Measurements from ENCODE around the gene RFX3.

RFX3 gene

DNA sequence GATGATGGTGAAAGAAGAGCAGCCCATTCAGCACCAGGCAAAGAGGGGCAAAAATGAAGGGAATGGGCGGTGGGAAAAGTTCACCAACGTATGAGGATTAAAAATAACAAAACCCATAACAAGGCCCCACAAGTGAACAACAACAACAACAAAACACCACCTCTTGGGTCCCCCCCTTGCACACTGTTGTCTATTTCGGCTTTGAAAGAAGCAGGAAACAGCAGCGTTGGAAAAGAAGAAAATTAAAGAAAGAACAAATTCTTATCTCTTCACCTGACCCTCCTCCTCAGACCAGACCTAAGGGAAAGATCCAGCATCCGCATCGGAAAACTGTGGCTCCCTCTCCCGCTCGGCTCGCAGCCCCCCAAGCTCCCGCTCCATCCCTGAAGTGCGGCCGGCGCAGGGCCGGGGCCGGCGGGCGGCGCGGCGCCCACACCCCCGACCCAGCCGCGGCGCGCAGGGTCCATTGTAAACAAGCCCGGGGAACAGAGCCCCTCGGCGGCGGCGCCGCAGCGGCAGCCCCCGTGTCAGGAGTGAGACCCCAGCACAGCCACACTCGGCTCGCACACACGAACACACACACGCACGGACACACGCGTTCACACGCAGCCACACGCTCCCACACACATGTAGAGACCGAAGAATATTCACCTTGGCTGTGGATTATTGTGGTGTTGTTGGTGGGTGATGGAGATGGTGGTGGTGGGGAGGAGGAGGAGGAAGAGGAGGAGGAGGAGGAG, 535 bp downstream of the RFX3 start:
- peak overlapping the region; percentile 88 for H3K4me3 ChIP-seq (ENCODE audit: low read length)
- no peak for TF ChIP-seq ZNF274 (IDR thresholded peaks at IDR 0.05; ENCODE audit: low read depth, low read length)

DNA sequence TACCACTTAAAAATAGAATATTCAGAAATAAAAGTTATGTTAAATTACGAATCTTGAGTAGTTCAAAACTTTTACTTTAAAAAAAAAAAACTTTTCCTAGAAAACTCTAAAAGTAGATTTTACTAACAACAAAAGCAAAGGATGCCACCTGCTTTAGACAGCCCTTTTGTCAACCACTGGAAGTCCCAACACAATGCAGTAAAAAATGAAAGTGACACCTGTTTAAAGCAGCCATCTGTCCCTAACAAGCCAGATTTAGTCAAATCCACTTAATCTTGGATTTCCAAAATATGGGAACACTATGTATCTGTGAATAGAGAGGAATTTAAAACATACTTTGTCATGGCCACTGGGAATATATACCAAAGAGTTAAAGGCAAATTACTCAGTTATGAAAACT, 3.8 kb downstream of the RFX3 start:
- H3K4me3 ChIP-seq (ENCODE audit: low read length) = no peak overlapping the region; the same call in 1 of the 2 replicates
- no peak for TF ChIP-seq ZNF274 (IDR thresholded peaks at IDR 0.05; ENCODE audit: low read depth, low read length)

DNA sequence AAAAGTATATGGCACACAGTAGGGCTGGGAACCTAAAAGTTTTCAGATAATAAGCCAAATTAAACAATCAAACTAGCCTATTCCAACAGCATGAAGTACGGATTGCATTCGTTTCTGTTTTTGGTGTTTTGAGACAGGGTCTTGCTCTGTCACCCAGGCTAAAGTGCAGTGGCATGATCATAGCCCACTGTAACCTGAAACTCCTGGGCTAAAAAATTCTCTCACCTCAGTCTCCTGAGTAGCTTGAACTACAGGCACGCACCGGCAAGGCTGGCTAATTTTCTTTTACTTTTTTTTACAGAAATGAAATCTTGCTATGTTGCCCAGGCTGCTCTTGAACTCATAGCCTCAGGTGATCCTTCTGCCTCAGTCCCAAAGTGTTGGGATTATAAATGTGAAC, 5.2 kb downstream of the RFX3 start:
- no peak for TF ChIP-seq ZNF274 (IDR thresholded peaks at IDR 0.05; ENCODE audit: low read depth, low read length)
- H3K4me3 ChIP-seq (ENCODE audit: low read length) = no peak overlapping the region

DNA sequence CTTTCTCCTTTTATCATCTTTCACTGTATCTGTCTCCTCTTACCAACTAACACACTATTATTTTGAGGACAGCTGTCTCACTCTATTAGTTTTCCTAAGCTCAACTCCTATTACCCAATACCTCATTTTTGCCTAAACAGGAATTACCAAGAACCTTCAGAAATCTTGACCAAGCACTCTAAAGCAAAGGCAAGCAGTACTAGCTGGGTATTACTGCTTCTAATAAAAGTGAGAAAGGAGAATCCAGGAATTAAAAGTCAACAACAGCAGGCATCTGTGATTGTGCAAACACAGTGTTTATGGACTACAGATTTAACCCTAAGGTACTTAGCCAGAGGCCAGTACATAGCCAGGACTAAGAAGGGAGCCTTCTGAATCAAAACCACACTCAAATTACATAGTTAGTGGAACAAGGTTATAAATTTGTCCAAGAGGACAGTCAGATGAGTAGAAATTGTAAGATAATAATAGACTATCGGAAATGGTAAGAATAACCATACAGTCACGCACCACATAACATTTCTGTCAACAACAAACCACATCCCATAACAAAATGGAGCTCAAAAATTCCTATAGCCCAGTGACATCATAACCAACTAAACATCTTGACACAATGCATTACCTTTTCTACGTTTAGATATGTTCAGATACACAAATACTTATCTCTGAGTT, 8.3 kb downstream of the RFX3 start:
- TF ChIP-seq ZNF274 (IDR thresholded peaks at IDR 0.05; ENCODE audit: low read depth, low read length) = no peak
- no peak overlapping the region for H3K4me3 ChIP-seq (ENCODE audit: low read length)

DNA sequence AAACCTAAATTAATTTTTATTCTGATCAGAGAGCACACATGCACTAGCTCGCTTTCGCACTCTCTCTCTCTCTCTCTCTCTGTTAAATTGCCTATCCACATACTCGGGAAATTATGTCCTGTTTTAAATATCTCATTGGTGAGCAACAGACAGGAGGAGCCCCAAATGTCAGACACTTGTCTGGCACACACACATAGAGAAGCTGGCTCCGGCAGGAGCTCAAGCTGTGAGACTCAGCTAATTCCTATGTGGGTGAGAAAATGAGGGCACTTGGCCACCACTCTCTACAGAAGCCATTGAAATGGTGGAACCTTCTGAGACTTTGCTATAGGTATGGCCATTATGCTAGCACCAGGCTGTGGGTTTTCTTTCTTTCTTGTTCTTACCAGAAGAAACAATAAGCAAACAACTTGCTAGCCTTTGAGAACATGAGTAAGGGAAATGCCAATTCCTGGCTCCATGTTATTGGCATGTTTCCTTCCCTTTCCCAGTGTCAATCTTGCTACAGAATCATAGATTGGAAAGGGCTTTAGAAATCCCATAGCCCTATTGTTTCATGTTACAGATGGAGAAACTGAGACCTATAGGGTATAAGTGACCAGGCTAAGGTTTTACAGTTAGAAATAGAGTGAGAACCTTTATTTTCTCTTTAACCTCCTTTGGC, 9.0 kb downstream of the RFX3 start:
- no peak overlapping the region for H3K4me3 ChIP-seq (ENCODE audit: low read length)

DNA sequence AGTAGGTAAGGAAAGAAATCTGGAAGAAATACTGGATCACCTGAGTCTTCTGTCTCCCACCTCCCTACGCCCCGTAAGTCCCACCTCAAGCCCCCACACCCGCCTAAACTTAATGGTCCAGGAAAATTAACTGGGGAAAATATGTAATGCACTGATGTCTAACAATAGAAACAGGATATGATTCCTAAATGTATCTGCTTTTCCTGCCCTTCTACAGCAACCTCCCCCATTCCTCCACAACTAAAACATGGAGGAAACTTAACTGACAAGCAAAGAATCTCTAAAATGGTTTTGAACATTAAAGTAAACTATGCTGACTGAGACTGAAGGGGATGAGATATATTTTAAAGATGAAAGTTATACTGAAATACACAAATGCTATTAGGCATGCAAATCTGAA, 10.4 kb downstream of the RFX3 start:
- no peak for TF ChIP-seq ZNF274 (IDR thresholded peaks at IDR 0.05; ENCODE audit: low read depth, low read length)
- no peak overlapping the region for H3K4me3 ChIP-seq (ENCODE audit: low read length)

More for the DNA sequence above, 9.0 kb downstream of the RFX3 start:
- no peak for TF ChIP-seq ZNF274 (IDR thresholded peaks at IDR 0.05; ENCODE audit: low read depth, low read length)

DNA sequence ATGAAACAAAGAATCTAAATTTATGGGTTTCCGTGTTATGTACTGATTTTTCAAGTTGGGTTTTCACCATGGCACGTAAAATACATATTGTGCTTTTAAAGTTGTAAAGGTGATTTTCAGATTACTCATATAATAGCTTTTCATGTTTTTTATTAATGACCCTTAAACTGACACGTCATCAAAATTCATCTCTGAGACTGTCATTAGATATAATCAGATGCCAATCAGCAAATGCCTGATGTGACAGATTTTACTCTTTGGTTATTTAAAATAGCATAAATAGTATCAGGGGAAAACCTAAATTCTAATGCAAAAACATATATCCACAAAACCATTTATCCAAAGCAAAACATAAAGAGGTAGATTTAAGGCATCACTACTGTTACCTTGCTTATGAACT, 11.0 kb downstream of the RFX3 start:
- no peak for TF ChIP-seq ZNF274 (IDR thresholded peaks at IDR 0.05; ENCODE audit: low read depth, low read length)
- no peak overlapping the region for H3K4me3 ChIP-seq (ENCODE audit: low read length)

DNA sequence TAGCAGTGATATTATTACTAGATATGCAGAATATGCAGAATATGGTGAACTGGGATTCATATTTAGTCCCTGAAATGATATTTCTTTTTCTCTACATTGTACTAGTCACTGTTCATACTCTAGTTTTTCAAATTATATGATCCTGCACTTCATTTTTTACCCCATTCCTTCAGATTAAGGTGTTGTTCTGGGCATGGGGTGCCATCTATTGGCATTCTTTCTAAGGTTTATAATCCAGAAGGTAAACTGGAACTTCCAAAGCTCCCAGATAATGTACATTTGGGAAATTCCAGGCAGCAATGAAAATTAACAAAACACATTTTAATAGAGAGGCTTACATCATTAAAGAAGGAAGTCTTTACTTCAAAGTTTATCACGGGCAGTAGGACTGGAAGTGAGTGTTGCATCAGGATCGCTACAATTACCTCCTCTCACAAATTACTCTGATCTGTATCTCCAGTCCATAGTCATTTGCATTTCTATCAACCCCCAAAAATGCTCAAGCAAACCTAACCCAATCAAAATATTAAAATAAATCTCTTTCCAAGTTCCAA, 12.5 kb downstream of the RFX3 start:
- no peak for TF ChIP-seq ZNF274 (IDR thresholded peaks at IDR 0.05; ENCODE audit: low read depth, low read length)
- no peak overlapping the region for H3K4me3 ChIP-seq (ENCODE audit: low read length)

DNA sequence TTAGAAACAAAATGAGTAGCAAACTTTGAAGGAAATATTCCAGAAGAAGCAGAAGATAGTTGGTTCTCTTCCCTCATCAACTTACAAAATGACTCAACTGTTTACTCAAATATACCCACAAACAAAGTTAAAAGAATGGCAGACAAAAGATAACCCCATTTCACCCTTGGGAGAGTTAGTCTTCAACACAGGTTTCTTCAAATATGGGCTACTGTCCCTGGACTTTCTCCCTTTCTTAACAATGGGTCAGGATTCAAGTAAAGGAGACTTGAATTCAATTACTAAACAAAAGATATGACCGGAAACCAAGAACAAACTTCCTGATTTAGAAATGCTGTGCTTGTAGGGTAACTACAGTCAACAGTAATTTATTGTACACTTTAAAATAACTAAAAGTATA, 14.2 kb downstream of the RFX3 start:
- H3K4me3 ChIP-seq (ENCODE audit: low read length) = no peak overlapping the region
- no peak for TF ChIP-seq ZNF274 (IDR thresholded peaks at IDR 0.05; ENCODE audit: low read depth, low read length)

DNA sequence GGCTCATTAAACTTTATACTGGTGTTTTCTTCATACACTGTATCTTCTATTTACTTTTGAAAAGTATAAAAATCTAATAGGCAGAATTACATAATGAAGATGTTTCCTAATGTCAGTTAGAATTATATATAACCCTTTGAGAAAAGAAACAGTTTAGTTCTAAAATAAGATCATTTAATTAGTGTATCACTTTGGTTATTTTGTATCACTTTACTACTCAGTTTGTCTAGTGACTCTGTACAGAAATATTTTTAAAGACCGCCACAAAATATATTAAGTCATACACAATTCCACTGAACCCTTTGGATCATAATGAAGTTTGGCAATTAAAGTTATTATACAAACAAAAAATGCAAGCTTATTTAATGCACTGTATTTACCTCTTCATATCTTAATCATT, 15.0 kb downstream of the RFX3 start:
- no peak for TF ChIP-seq ZNF274 (IDR thresholded peaks at IDR 0.05; ENCODE audit: low read depth, low read length)
- no peak overlapping the region for H3K4me3 ChIP-seq (ENCODE audit: low read length)

DNA sequence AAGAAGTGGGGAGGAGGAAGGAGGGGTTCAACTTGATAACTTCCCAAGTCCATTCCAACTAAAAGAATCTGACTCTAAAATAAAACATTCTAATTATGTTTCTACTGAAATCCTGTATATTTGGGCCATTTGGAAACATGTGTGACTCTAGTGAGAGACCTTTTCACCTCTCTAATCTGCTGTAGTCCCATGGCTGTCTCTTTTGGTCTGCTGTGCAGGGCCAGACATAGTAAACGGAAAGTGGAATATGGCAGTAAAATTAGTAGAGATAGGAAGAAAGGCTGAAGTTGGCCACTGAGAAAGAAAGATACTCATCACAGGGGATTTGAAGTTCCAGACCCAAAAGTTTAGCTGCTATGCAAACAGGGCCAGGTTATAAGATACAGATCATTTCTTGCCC, 15.9 kb downstream of the RFX3 start:
- TF ChIP-seq ZNF274 (IDR thresholded peaks at IDR 0.05; ENCODE audit: low read depth, low read length) = no peak
- no peak overlapping the region for H3K4me3 ChIP-seq (ENCODE audit: low read length)

DNA sequence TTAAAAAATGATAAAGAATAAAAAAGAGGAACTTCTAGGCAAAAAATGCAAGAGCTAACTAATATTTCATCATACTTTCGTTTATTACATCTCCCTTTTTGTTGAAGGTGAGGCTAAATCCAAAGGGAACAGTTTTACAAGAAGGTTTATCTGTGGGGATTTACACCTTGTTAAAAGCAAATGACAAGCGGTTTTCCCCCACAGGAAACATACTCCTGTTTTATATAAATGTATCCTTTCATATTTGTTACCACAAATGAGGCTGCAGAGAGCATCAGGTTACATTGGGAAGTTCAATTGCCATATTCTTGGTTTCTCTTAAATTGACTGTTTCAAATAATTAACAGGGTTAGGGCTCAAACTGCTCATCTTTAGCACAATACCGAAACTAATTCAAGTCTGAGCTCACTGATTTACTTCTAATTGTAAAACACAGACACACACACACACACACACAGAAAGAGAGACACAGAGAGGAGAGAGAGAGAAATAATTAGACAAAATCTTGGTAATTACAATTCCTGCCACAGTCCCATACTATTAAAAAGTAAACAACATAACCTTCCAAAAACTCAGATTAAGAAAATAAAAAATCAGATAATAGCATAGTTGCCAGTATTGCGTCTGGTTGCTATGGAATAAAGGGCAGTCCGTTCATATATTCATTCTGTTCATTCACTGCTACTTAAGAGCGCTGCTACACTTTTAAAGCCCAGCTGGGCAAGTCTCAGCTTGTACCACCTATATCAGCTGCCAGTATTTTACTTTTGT, 17.1 kb downstream of the RFX3 start:
- TF ChIP-seq ZNF274 (IDR thresholded peaks at IDR 0.05; ENCODE audit: low read depth, low read length) = no peak
- H3K4me3 ChIP-seq (ENCODE audit: low read length) = peak overlapping the region; percentile 48; the same call in 1 of the 2 replicates

DNA sequence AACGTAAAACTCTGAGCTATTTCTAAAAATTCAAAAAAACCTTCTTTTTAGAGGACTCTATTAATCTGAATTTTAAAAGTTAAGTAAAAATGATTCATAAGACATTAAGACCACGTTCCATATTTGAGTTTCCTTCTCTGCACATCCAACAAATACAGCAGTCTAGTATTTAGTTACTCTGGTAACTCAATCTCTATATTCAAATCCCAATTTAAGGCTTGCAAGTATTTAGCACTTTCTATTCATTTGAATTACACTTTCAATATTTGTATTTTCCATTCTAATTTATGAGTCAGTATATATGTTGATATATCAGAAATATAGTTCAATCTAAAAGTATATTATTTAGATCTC, 17.7 kb downstream of the RFX3 start:
- TF ChIP-seq ZNF274 (IDR thresholded peaks at IDR 0.05; ENCODE audit: low read depth, low read length) = no peak

More for the DNA sequence above, 17.7 kb downstream of the RFX3 start:
- no peak overlapping the region for H3K4me3 ChIP-seq (ENCODE audit: low read length)

Measured in GM08714 (cell line).